ENCODE results near the gene MDP1.
"Not testable (repeated sequence)": the region's sequence is repeated elsewhere in the genome, so short reads cannot be mapped to it uniquely, and the experiment has no call there.

The MDP1 gene

DNA sequence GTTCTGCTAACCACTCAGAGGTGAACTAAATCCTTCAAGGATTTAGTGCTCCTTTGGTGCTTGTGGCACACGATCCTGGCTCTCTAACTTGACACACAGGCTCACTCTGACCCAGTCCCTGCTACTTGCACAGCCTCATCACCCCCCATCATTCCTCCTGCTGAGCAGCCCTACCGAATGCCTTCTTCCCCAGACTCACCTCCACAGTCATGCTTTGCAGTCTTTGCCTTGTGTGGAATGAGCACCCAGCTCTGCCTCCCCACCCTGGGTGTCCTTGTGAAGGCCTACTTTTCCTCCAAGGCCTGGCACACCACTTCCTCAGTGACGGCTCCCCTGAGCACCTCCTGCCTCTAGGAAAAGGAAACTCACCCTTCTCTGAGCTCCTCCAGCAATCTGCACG is 34.5 kb upstream of the MDP1 start:
- Histone ChIP-seq H3K27ac (ENCODE audit: low read depth in 2 of 2, low read length in 2 of 2) (no peak overlapping the region), H3K4me3 (ENCODE audit: low read length in 2 of 2) (no peak overlapping the region), H3K36me3 (ENCODE audit: control insufficient read depth in 2 of 2, insufficient read depth in 2 of 2, low read length in 2 of 2) (peaks cover 4 to 5% of the 10 kb centered on the region in 2 donors), H3K9me3 (ENCODE audit: control insufficient read depth in 2 of 2, low read length in 2 of 2) (no peaks in the 10 kb centered on the region), H3K4me1 (ENCODE audit: control insufficient read depth in 2 of 2, insufficient read depth in 2 of 2, low read length in 2 of 2) (peaks cover 0 to 3% of the 10 kb centered on the region in 2 donors), H3K27me3 (ENCODE audit: control insufficient read depth in 2 of 2, insufficient read depth in 2 of 2, low read length in 2 of 2) (no peaks in the 10 kb centered on the region), H3K9ac (ENCODE audit: low read depth in 1 of 2, low read length in 2 of 2) (no peak overlapping the region)

DNA sequence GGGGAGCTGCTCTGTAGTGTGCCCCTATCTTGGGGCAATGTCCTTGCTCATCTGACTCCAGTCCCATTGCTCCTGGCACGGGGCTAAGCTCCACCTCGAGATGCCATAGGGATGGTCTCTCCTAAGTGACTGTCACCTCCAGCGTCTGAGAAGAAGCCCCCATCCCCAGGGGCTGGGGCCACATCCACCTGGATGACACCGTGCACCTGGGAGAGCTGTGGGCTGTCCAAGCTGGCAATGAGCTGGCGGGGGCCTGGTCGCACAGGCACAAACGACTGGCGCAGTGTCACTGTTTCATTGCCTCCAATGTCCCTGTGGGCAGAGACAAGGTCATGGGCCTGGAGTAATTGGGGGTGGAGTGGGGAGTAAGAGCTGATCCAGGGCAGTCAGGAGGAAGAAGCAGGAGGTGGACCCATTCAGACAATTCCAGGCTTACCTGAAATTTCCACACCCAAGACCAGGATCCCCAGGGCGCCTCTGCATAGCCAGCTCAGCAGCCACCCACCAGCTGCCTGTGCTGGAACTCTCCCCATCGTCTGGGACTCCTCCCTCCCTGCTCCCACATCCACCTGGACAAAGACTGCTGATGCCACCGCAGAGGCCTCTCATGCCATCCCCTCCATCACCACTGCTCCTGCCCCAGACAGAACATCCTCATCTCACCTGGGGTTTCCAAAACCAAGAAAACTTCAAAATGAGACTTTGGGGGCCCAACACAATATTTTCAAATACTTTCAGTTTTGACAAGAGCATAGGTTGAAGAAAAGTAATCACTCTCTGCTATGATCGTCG is 33.6 kb upstream of the MDP1 start:
- no peak overlapping the region for H3K4me3 ChIP-seq (ENCODE audit: low read length in 2 of 2)
- no peak overlapping the region for H3K9ac ChIP-seq (ENCODE audit: low read depth in 1 of 2, low read length in 2 of 2)
- H3K27ac ChIP-seq (ENCODE audit: low read depth in 2 of 2, low read length in 2 of 2), result no peak overlapping the region
- peaks cover 4 to 5% of the 10 kb centered on the region in 2 donors for H3K36me3 ChIP-seq (ENCODE audit: control insufficient read depth in 2 of 2, insufficient read depth in 2 of 2, low read length in 2 of 2)
- no peaks in the 10 kb centered on the region for H3K27me3 ChIP-seq (ENCODE audit: control insufficient read depth in 2 of 2, insufficient read depth in 2 of 2, low read length in 2 of 2)
- no peaks in the 10 kb centered on the region for H3K9me3 ChIP-seq (ENCODE audit: control insufficient read depth in 2 of 2, low read length in 2 of 2)
- peaks cover 0 to 3% of the 10 kb centered on the region in 2 donors for H3K4me1 ChIP-seq (ENCODE audit: control insufficient read depth in 2 of 2, insufficient read depth in 2 of 2, low read length in 2 of 2)

DNA sequence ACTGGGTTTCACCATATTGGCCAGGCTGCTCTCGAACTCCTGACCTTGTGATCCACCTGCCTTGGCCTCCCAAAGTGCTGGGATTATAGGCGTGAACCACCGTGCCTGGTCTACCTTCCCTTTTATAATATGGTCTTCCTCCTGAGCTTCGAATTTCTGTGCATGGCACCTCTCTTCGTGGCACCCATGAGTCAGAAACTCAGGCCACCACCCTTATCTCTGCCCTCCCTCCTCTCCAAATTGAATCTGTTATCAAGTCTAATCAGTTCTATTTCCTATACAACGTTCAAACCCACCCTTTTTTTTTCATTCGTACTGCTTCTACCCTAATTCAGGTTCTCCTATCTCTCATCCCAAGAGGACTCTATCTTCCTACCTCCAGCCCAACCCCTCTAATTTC is 31.6 kb upstream of the MDP1 start:
- Histone ChIP-seq H3K36me3 (ENCODE audit: control insufficient read depth in 2 of 2, insufficient read depth in 2 of 2, low read length in 2 of 2) (peaks cover 0 to 4% of the 10 kb centered on the region in 2 donors), H3K9me3 (ENCODE audit: control insufficient read depth in 2 of 2, low read length in 2 of 2) (no peaks in the 10 kb centered on the region), H3K4me1 (ENCODE audit: control insufficient read depth in 2 of 2, insufficient read depth in 2 of 2, low read length in 2 of 2) (peaks cover 8 to 9% of the 10 kb centered on the region in 2 donors), H3K27me3 (ENCODE audit: control insufficient read depth in 2 of 2, insufficient read depth in 2 of 2, low read length in 2 of 2) (no peaks in the 10 kb centered on the region), H3K4me3 (ENCODE audit: low read length in 2 of 2) (no peak overlapping the region), H3K27ac (ENCODE audit: low read depth in 2 of 2, low read length in 2 of 2) (no peak overlapping the region), H3K9ac (ENCODE audit: low read depth in 1 of 2, low read length in 2 of 2) (no peak overlapping the region)

DNA sequence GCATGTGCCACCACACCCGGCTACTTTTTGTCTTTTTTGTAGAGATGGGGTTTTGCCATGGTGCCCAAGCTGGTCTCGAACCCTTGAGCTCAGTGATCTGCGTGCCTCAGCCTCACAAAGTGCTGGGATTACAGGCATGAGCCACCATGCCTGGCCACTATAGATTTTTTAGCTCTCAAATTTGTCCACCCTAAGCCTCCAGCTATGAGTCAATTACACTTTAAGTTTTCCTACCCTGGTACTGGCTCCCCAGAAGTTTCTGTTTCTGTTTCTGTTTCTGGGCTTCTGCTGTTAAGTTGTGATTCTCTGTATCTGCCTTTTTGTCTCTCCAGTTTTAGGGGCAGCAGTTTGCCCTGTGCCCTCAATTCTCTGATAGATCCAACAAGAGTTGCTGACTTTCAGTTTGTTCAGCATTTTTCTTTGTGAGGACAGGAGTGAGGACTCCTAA is 30.9 kb upstream of the MDP1 start:
- Histone ChIP-seq H3K9me3 (ENCODE audit: control insufficient read depth in 2 of 2, low read length in 2 of 2) (no peaks in the 10 kb centered on the region), H3K9ac (ENCODE audit: low read depth in 1 of 2, low read length in 2 of 2) (peak overlapping the region in 1 of 2 donors; percentile 56), H3K27ac (ENCODE audit: low read depth in 2 of 2, low read length in 2 of 2) (no peak overlapping the region), H3K4me1 (ENCODE audit: control insufficient read depth in 2 of 2, insufficient read depth in 2 of 2, low read length in 2 of 2) (peaks cover 10% of the 10 kb centered on the region in 2 donors), H3K4me3 (ENCODE audit: low read length in 2 of 2) (no peak overlapping the region), H3K36me3 (ENCODE audit: control insufficient read depth in 2 of 2, insufficient read depth in 2 of 2, low read length in 2 of 2) (peaks cover 0 to 4% of the 10 kb centered on the region in 2 donors), H3K27me3 (ENCODE audit: control insufficient read depth in 2 of 2, insufficient read depth in 2 of 2, low read length in 2 of 2) (no peaks in the 10 kb centered on the region)

DNA sequence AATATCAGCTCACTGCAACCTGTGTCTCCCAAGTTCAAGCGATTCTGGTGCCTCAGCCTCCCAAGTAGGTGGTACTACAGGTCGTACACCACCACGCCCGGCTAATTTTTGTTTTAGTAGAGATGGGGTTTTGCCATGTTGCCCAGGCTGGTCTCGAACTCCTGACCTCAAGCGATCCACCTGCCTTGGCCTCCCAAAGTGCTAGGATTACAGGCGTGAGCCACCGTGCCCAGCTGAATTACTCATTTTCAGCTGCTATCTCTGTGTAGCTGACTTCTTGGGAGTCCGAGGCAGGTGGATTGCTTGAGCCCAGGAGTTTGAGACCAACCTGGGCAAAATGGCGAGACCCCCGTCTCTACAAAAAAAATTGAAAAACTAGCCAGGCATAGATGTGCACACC is 29.5 kb upstream of the MDP1 start:
- not testable (repeated sequence) for H3K4me3 ChIP-seq (ENCODE audit: low read length in 2 of 2); H3K9ac ChIP-seq (ENCODE audit: low read depth in 1 of 2, low read length in 2 of 2); H3K27me3 ChIP-seq (ENCODE audit: control insufficient read depth in 2 of 2, insufficient read depth in 2 of 2, low read length in 2 of 2); H3K9me3 ChIP-seq (ENCODE audit: control insufficient read depth in 2 of 2, low read length in 2 of 2); H3K27ac ChIP-seq (ENCODE audit: low read depth in 2 of 2, low read length in 2 of 2)
- H3K36me3 ChIP-seq (ENCODE audit: control insufficient read depth in 2 of 2, insufficient read depth in 2 of 2, low read length in 2 of 2), result peaks cover 8 to 12% of the 10 kb centered on the region in 2 donors
- H3K4me1 ChIP-seq (ENCODE audit: control insufficient read depth in 2 of 2, insufficient read depth in 2 of 2, low read length in 2 of 2), result peaks cover 21 to 23% of the 10 kb centered on the region in 2 donors

DNA sequence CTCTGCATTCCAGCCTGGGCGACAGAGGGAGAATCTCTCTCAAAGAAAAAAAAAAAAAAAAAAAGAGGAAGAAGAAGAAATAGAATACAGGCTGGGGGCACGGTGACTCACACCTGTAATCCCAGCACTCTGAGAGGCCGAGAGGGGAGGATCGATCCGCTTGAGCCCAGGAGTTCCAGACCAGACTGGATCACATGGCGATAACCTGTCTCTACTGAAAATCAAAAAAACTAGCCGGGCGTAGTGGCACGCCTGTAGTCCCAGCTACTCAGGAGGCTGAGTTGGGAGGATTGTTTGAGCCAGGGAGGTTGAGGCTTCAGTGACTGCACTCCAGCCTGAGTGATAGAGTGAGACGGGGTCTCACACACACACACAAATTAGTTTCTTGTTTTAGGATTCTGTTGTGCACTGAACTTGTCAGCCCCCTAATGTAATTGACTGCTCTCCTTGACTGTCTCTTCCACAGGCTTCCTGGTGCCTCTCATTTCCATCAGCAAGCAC is 27.5 kb upstream of the MDP1 start:
- peak overlapping the region; percentile 95 to 97 for H3K9ac ChIP-seq (ENCODE audit: low read depth in 1 of 2, low read length in 2 of 2)
- H3K27me3 ChIP-seq (ENCODE audit: control insufficient read depth in 2 of 2, insufficient read depth in 2 of 2, low read length in 2 of 2), result no peaks in the 10 kb centered on the region
- H3K27ac ChIP-seq (ENCODE audit: low read depth in 2 of 2, low read length in 2 of 2), result peak overlapping the region; percentile 99 to 100
- H3K4me3 ChIP-seq (ENCODE audit: low read length in 2 of 2), result peak overlapping the region; percentile 82 to 91
- peaks cover 26 to 27% of the 10 kb centered on the region in 2 donors for H3K36me3 ChIP-seq (ENCODE audit: control insufficient read depth in 2 of 2, insufficient read depth in 2 of 2, low read length in 2 of 2)
- H3K9me3 ChIP-seq (ENCODE audit: control insufficient read depth in 2 of 2, low read length in 2 of 2), result no peaks in the 10 kb centered on the region
- H3K4me1 ChIP-seq (ENCODE audit: control insufficient read depth in 2 of 2, insufficient read depth in 2 of 2, low read length in 2 of 2), result peaks cover 25 to 31% of the 10 kb centered on the region in 2 donors

DNA sequence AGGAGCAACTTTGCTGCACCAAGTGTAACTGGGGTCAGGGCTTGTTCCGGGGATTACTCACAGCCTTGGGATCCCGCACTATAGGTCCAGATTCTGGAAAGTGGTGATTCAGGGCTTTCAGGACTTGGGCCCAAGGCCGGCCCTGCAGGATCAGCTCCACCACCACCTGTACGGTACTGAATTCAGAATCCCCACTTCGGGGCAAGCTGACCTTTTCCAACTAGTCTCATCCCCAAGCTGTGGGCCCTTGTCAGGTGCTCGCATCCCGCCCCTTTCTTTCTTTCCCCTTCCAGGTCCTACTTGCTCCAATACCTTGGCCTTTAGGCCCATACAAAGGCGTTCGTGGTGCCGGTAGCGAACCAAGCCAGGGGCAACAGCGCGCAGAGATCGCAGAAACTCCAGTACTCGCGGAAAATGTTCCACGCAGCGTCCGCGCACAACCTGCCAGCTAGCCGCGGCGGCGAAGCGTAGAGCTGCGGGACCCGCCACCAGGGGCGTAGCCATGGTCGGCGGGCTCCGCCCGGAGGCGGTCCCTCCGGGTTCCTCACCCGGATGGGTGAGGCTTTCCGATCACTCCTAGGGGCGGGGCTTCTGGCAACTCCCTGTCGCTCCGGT is 26.1 kb upstream of the MDP1 start:
- peak overlapping the region; percentile 82 to 91 for H3K4me3 ChIP-seq (ENCODE audit: low read length in 2 of 2)
- peaks cover 25 to 31% of the 10 kb centered on the region in 2 donors for H3K4me1 ChIP-seq (ENCODE audit: control insufficient read depth in 2 of 2, insufficient read depth in 2 of 2, low read length in 2 of 2)
- peaks cover 36 to 42% of the 10 kb centered on the region in 2 donors for H3K36me3 ChIP-seq (ENCODE audit: control insufficient read depth in 2 of 2, insufficient read depth in 2 of 2, low read length in 2 of 2)
- no peaks in the 10 kb centered on the region for H3K9me3 ChIP-seq (ENCODE audit: control insufficient read depth in 2 of 2, low read length in 2 of 2)
- H3K27ac ChIP-seq (ENCODE audit: low read depth in 2 of 2, low read length in 2 of 2), result peak overlapping the region; percentile 99 to 100
- H3K27me3 ChIP-seq (ENCODE audit: control insufficient read depth in 2 of 2, insufficient read depth in 2 of 2, low read length in 2 of 2), result no peaks in the 10 kb centered on the region
- H3K9ac ChIP-seq (ENCODE audit: low read depth in 1 of 2, low read length in 2 of 2), result peak overlapping the region; percentile 95 to 97

DNA sequence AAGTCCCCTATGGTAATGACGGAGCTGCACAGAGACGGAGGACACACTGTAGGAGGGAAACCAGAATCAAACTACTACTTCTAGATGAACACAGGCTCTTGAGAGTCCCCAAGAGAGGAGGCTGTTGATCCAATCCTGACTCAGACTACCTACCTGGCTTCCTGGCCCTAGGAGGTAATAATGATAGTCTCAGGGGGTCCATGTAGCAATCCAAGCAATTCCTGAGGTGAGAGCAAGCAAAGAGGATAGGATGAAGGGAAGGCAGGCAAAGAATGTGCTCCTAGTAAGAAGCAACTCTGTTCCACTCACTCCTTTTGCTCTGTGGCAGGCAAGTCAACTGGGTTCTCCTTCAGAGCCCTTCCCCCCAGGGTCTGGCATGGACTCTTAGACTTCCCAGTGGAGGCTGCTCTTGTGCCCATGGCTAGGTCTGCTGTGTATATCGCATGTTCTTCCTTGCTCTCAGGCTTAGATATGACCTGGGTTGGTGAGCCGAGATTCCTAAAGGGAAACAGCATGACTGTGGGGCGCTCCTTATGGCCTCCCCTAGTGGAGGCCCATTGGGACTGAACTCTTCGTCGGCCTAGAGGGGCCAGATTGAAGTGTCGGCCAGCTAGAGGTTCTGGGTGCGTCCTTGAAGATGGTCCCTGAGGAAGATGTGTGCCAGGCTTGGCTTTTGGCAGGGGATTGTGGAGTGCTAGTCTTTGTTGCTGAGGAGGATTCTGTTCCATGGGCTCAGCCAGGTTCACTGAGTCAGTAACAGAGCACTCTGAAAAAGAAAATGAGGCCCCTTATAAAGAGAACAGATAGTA is 24.4 kb upstream of the MDP1 start:
- no peaks in the 10 kb centered on the region for H3K9me3 ChIP-seq (ENCODE audit: control insufficient read depth in 2 of 2, low read length in 2 of 2)

DNA sequence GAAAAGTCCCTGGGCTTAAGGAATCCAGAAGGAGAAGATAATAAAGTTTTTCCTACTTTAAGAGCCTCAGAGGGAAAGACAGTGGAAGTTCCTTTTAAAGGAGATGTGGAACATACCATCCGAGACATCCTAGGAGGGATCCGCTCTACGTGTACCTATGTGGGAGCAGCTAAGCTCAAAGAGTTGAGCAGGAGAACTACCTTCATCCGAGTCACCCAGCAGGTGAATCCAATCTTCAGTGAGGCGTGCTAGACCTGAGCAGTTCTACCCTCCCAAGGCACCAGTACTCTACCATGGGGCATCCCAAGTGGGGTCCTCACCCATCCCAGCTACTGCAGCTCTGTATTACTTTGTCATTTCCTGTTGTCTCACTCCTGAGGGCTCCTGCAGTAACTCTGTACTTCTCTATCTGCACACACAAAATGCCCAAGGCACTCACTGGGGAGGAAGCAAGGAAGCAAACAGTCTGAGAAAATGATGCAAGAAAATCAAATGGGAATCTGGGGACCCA is 22.7 kb upstream of the MDP1 start:
- Histone ChIP-seq H3K36me3 (ENCODE audit: control insufficient read depth in 2 of 2, insufficient read depth in 2 of 2, low read length in 2 of 2) (peaks cover 53 to 60% of the 10 kb centered on the region in 2 donors), H3K27ac (ENCODE audit: low read depth in 2 of 2, low read length in 2 of 2) (no peak overlapping the region), H3K27me3 (ENCODE audit: control insufficient read depth in 2 of 2, insufficient read depth in 2 of 2, low read length in 2 of 2) (no peaks in the 10 kb centered on the region), H3K9me3 (ENCODE audit: control insufficient read depth in 2 of 2, low read length in 2 of 2) (no peaks in the 10 kb centered on the region), H3K4me3 (ENCODE audit: low read length in 2 of 2) (no peak overlapping the region), H3K4me1 (ENCODE audit: control insufficient read depth in 2 of 2, insufficient read depth in 2 of 2, low read length in 2 of 2) (peaks cover 26 to 27% of the 10 kb centered on the region in 2 donors), H3K9ac (ENCODE audit: low read depth in 1 of 2, low read length in 2 of 2) (no peak overlapping the region)

More for the DNA sequence above, 24.4 kb upstream of the MDP1 start:
- Histone ChIP-seq H3K4me3 (ENCODE audit: low read length in 2 of 2) (no peak overlapping the region), H3K4me1 (ENCODE audit: control insufficient read depth in 2 of 2, insufficient read depth in 2 of 2, low read length in 2 of 2) (peaks cover 25 to 28% of the 10 kb centered on the region in 2 donors), H3K36me3 (ENCODE audit: control insufficient read depth in 2 of 2, insufficient read depth in 2 of 2, low read length in 2 of 2) (peaks cover 50 to 56% of the 10 kb centered on the region in 2 donors), H3K9ac (ENCODE audit: low read depth in 1 of 2, low read length in 2 of 2) (no peak overlapping the region), H3K27me3 (ENCODE audit: control insufficient read depth in 2 of 2, insufficient read depth in 2 of 2, low read length in 2 of 2) (no peaks in the 10 kb centered on the region), H3K27ac (ENCODE audit: low read depth in 2 of 2, low read length in 2 of 2) (no peak overlapping the region)

Measured in mucosa of rectum (tissue), 2 donors.